HepG2 (cell line): ENCODE data around the gene CELF4. TPM values are rescaled to one million over a fixed set of nuclear protein-coding genes. Genes with fewer than 3 reads are reported as not detected.

ENCODE experiments used
- ATAC-seq: fragments of 200-7000 bp; cut with Tn5 transposase; 3 replicates; pipeline ENCODE4 v1.9.1; 2020; ENCODE audit warnings: mild to moderate bottlenecking, moderate library complexity
- BruUV-seq: library from RNA; stranded (reverse); fragments of 400-500 nt; replicated peaks from 2 replicates; lab custom pipeline; 2021; lab: Mats Ljungman, UMichigan
- CTCF ChIA-PET: fragments of 300-600 bp; formaldehyde crosslinking; extraction: SDS; loops from one replicate; lab custom pipeline; 2021; ENCODE audit warnings: low total read pairs, inconsistent platforms, low intra/inter-chr PET ratio; lab: Yijun Ruan, JAX
- POLR2A ChIA-PET: fragments of 350-600 bp; sonication (Branson Sonifier 250); formaldehyde crosslinking; loops from one replicate; lab custom pipeline; 2020; ENCODE audit warnings: antibody characterized with exemption, inconsistent platforms; lab: Yijun Ruan, JAX
- DNase-seq: peaks from one replicate; pipeline ENCODE4 v3.0.0-alpha.2; 2015; ENCODE audit warnings: low spot score
- FAIRE-seq: peaks from 3 replicates; lab custom pipeline; 2011; peaks lifted over from hg19 to GRCh38; lab: Jason Lieb, UNC
- H2AFZ ChIP-seq: one replicate; pipeline ENCODE4 v1.6.1; 2011; ENCODE audit warnings: low read length, inconsistent platforms
- H3K27ac ChIP-seq: fragments of 300-600 bp; 3 replicates; pipeline ENCODE4 v1.8.0; 2011; ENCODE audit warnings: mixed run types, mild to moderate bottlenecking, mixed read lengths, low read length, inconsistent platforms; ENCODE audit not compliant: insufficient read depth; ENCODE audit errors: extremely low read length
- H3K27me3 ChIP-seq, 2 experiments: fragments of 200-600 bp in 1 of 2; 2 replicates in 1 of 2; 3 replicates in 1 of 2; pipeline versions ENCODE4 v1.6.0 to v1.8.0; 2011; ENCODE audit warnings: low read length in 2 of 2, mild to moderate bottlenecking in 2 of 2, moderate library complexity in 2 of 2, inconsistent platforms in 1 of 2; ENCODE audit not compliant: insufficient read depth in 2 of 2, control insufficient read depth in 1 of 2
- H3K36me3 ChIP-seq, 2 experiments: fragments of 200-600 bp in 1 of 2; replicated peaks in 1 of 2; 2 replicates in 1 of 2; 3 replicates in 1 of 2; pipeline versions ENCODE4 v1.5.1 to v1.8.0; 2011; ENCODE audit warnings: low read length in 2 of 2, inconsistent platforms in 1 of 2; ENCODE audit not compliant: insufficient read depth in 2 of 2, control insufficient read depth in 1 of 2
- H3K4me1 ChIP-seq: 2 replicates; pipeline ENCODE4 v1.5.1; 2012; ENCODE audit warnings: low read length, inconsistent platforms; ENCODE audit not compliant: insufficient read depth
- H3K4me2 ChIP-seq: 2 replicates; pipeline ENCODE4 v1.6.0; 2011; ENCODE audit warnings: low read depth, low read length, inconsistent platforms
- H3K4me3 ChIP-seq, 3 experiments: fragments of 200-600 bp in 1 of 3; sonication (generic), shearing (Covaris generic) in 1 of 3; replicated peaks in 1 of 3; 2 replicates each; pipeline ENCODE4 v1.5.1; 2011 to 2016; ENCODE audit warnings: low read length in 3 of 3, inconsistent platforms in 2 of 3, low read depth in 2 of 3, mild to moderate bottlenecking in 2 of 3, control low read depth in 1 of 3, mixed read lengths in 1 of 3; ENCODE audit not compliant: insufficient read depth in 1 of 3
- H3K79me2 ChIP-seq: one replicate; pipeline ENCODE4 v1.6.1; 2011; ENCODE audit warnings: low read length, inconsistent platforms; ENCODE audit not compliant: insufficient read depth
- H3K9ac ChIP-seq: 2 replicates; pipeline ENCODE4 v1.6.0; 2011; ENCODE audit warnings: mild to moderate bottlenecking, low read depth, low read length, inconsistent platforms; ENCODE audit not compliant: insufficient read depth
- H3K9me3 ChIP-seq: 2 replicates; pipeline ENCODE4 v1.5.1; 2012; ENCODE audit warnings: mild to moderate bottlenecking, low read length
- H4K20me1 ChIP-seq: 2 replicates; pipeline ENCODE4 v1.6.0; 2011; ENCODE audit warnings: inconsistent platforms, mild to moderate bottlenecking, low read length, moderate library complexity; ENCODE audit not compliant: insufficient read depth
- EP300 ChIP-seq, 3 experiments: sonication (generic) in 1 of 3; formaldehyde crosslinking in 1 of 3; IDR thresholded peaks; 2 replicates each; pipeline versions ENCODE4 v1.5.1 to v1.6.1; 2011 to 2020; ENCODE audit warnings: low read depth in 2 of 3, low read length in 2 of 3, borderline replicate concordance in 1 of 3, improper control_type of control experiment in 1 of 3, mild to moderate bottlenecking in 1 of 3, missing genetic modification reagents in 1 of 3, moderate library complexity in 1 of 3
- NR1H2 ChIP-seq: sonication (generic); formaldehyde crosslinking; IDR thresholded peaks from 2 replicates; pipeline ENCODE4 v1.8.1; 2022; ENCODE audit warnings: low read depth, missing genetic modification reagents, borderline replicate concordance
- WGBS: methylation state at CpG from one replicate; pipeline ENCODE4 v1.1.6; 2017; ENCODE audit warnings: low lambda C conversion rate; 5-methylcytosine and 5-hydroxymethylcytosine counted together
- in situ Hi-C: cut with HindIII; loops from 2 replicates; pipeline ENCODE4 v1.10.0; 2017; ENCODE audit warnings: low pct_unique_long_range_greater_than_20kb; ENCODE audit not compliant: extremely low pct_ligation_motif_present
- intact Hi-C: fragments of 100-400 bp; cut with micrococcal nuclease; formaldehyde crosslinking; loops from one replicate; pipeline ENCODE4 v1.10.0; 2022; ENCODE audit not compliant: unreplicated experiment
- polyA plus RNA-seq, 8 experiments: library from polyadenylated mRNA; depleted of rRNA in 3 of 8; stranded (reverse) in 7 of 8; unstranded in 1 of 8; fragments of >200 nt; fragmentation: Illumina TruSeq in 4 of 8; extraction: Trizol in 4 of 8; gene quantifications; 2 replicates each; pipeline versions ENCODE4 v1.2.1 to v1.2.3, GENCODE V29; 2011 to 2016; ENCODE audit warnings: low read depth in 4 of 8, missing spikeins in 1 of 8, mixed read lengths in 1 of 8; ENCODE audit not compliant: insufficient read depth in 1 of 8
- total RNA-seq, 5 experiments: library from RNA; depleted of rRNA; stranded (reverse); fragments of >200 nt; fragmentation: Illumina TruSeq; extraction: Trizol; gene quantifications; 2 replicates each; pipeline ENCODE4 v1.2.3, GENCODE V29; 2016; ENCODE audit warnings: low read depth in 1 of 5

The CELF4 gene
- total and polyA plus RNA-seq, 2 of the 13 experiments (the other 11 are each of a cell fraction or from before 2014, with no cell fraction given) = not detected

- no TSS peak for BruUV-seq
- Histone ChIP-seq H3K4me2 (no peak overlapping the region), H4K20me1 (no peaks in the 10 kb centered on the region), H3K27ac (no peak overlapping the region), H3K4me1 (no peaks in the 10 kb centered on the region), H2AFZ (no peak overlapping the region), H3K9ac (no peak overlapping the region), H3K4me3 (no peak overlapping the region), H3K36me3 (no peaks in the 10 kb centered on the region), H3K9me3 (no peaks in the 10 kb centered on the region), H3K79me2 (no peaks in the 10 kb centered on the region), H3K27me3 (peaks cover 10 to 22% of the 10 kb centered on the region in 2 experiments; a peak in 4 of 5 replicates)
- FAIRE-seq (no peak), ATAC-seq (no peak), DNase-seq (no peak)
- TF ChIP-seq EP300 (IDR thresholded peaks at IDR 0.05; ENCODE audit: low read depth in 2 of 2, low read length in 2 of 2) (no peak), EP300 (CRISPR knock-in tag; IDR thresholded peaks at IDR 0.05; ENCODE audit: borderline replicate concordance) (no peak)
- in situ Hi-C loops = no loop called here
- ChIA-PET CTCF (no interaction called here), POLR2A (no interaction called here)
- intact Hi-C loops = no loop called here
- no CpG with 5 or more reads among the region's 11 CpGs for WGBS
These were observed 174.9 kb downstream of the CELF4 start for GRCh38 chr18:37390687-37391086.

DNA sequence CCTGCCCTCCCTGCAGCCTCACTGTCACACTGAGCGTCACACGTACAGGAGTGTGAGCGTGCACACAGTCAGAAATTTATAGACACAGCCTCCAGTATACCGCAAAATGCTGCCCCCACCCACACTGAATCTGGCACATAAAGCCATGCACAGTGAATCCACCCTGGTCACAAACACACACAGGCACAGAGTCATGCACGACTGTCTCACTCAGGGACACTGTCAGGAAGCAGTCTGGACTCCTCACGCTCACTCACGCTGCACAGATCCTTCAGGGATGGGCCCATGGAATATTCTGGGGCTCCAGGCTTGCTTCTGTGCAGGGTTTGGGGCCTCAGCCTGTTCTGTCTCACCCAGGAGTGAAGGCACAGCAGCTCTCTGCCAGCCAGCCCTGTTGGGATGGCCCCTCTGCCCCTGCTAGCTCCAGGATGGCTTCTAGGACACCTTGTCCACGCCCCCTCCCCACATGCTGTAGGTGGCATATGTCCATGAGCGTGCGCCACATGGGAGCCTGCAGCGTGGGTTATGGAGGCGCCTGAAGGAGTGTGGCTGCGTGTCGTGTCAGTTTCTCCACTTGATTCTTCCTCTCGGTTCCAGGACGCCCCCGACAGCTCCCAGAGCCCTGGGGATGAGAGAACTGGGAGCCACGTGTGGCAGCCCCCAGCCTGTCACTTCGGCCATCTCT is 175.8 kb downstream of the CELF4 start:
- no peaks in the 10 kb centered on the region for H3K79me2 ChIP-seq
- H3K4me2 ChIP-seq = no peak overlapping the region
- no TSS peak for BruUV-seq
- 14% methylated on average over 7 of the region's 19 CpGs for WGBS
- FAIRE-seq (no peak), ATAC-seq (no peak), DNase-seq (no peak)
- TF ChIP-seq NR1H2 (CRISPR knock-in tag) = no peak
- H2AFZ ChIP-seq = no peak overlapping the region
- no peaks in the 10 kb centered on the region for H3K4me1 ChIP-seq
- H3K36me3 ChIP-seq = no peaks in the 10 kb centered on the region
- no peaks in the 10 kb centered on the region for H4K20me1 ChIP-seq
- no peak overlapping the region for H3K27ac ChIP-seq
- peaks cover 10 to 20% of the 10 kb centered on the region in 2 experiments; a peak in 4 of 5 replicates for H3K27me3 ChIP-seq
- intact Hi-C loops = loop anchor here (10.0 kb wide), 1 partner anchor 95 kb away; no protein-coding TSS in a partner anchor
- no peak overlapping the region for H3K9ac ChIP-seq
- ChIA-PET CTCF (no interaction called here), POLR2A (no interaction called here)
- no peaks in the 10 kb centered on the region for H3K9me3 ChIP-seq
- no peak overlapping the region for H3K4me3 ChIP-seq
- in situ Hi-C loops = loop anchor here (10.0 kb wide), 1 partner anchor 85 kb away; no protein-coding TSS in a partner anchor
